HL-60 (cell line): Measurements from ENCODE around the gene FNDC5.

Experiments used
- DNase-seq, 2 experiments: peaks; one replicate each; pipeline ENCODE4 v3.0.0-alpha.2; 2010 to 2020; ENCODE audit warnings: low read depth in 1 of 2, low spot score in 1 of 2
- H3K27ac ChIP-seq: fragments of 250-450 bp; sonication (Bioruptor Pico); replicated peaks from 2 replicates; pipeline ENCODE4 v1.5.1; 2020; ENCODE audit warnings: mild to moderate bottlenecking, moderate library complexity
- H3K27me3 ChIP-seq: fragments of 250-450 bp; sonication (Bioruptor Pico); 2 replicates; pipeline ENCODE4 v1.5.1; 2021; ENCODE audit warnings: mild to moderate bottlenecking, moderate library complexity; ENCODE audit not compliant: insufficient read depth, poor library complexity, severe bottlenecking
- H3K4me3 ChIP-seq: replicated peaks from 2 replicates; pipeline ENCODE4 v1.5.1; 2011; ENCODE audit warnings: mild to moderate bottlenecking, control low read depth, low read length; ENCODE audit not compliant: insufficient read depth
- GABPA ChIP-seq: IDR thresholded peaks from 2 replicates; pipeline ENCODE4 v1.6.1; 2012; ENCODE audit warnings: low read depth
- POLR2AphosphoS5 ChIP-seq: IDR thresholded peaks from 2 replicates; pipeline ENCODE4 v1.6.1; 2012; ENCODE audit warnings: low read depth
- SPI1 ChIP-seq: IDR thresholded peaks from 2 replicates; pipeline ENCODE4 v1.6.1; 2012; ENCODE audit warnings: low read depth, mild to moderate bottlenecking, borderline replicate concordance
- TF ChIP-seq, protein P1 (sequence below): IDR thresholded peaks from 2 replicates; pipeline ENCODE4 v1.6.1; 2012; ENCODE audit warnings: low read depth; ENCODE audit not compliant: insufficient replicate concordance
- TF ChIP-seq, protein P2 (sequence below): IDR thresholded peaks from one replicate; pipeline ENCODE4 v1.5.1; 2011; ENCODE audit warnings: low read length, control low read depth, inconsistent platforms; ENCODE audit not compliant: insufficient read depth

FNDC5 gene

DNA sequence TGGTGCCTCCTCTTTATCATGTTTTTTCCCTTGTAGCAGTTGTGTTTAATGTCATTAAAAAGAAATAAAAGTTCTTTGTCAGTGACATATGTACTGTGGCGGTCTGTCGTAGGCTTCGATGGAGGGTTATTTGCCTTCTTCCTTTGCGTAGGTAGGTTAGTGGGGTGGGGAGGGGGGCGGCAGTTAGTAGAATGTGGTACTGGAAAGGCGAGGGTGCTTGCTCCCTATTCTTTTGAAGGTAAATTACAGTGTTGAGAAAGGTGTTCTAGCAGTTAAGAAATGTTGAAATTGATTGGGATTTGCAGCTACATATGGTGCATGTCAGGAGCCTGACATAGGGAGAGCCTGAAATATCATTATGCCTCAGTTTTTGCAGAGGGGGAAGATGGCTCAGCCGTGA, 11.9 kb downstream of the FNDC5 start:
- no peak overlapping the region for H3K4me3 ChIP-seq
- no peaks in the 10 kb centered on the region for H3K27me3 ChIP-seq
- no peak overlapping the region for H3K27ac ChIP-seq
- TF ChIP-seq POLR2AphosphoS5 (no peak), GABPA (no peak), SPI1 (no peak)
- TF ChIP-seq, protein P1, sequence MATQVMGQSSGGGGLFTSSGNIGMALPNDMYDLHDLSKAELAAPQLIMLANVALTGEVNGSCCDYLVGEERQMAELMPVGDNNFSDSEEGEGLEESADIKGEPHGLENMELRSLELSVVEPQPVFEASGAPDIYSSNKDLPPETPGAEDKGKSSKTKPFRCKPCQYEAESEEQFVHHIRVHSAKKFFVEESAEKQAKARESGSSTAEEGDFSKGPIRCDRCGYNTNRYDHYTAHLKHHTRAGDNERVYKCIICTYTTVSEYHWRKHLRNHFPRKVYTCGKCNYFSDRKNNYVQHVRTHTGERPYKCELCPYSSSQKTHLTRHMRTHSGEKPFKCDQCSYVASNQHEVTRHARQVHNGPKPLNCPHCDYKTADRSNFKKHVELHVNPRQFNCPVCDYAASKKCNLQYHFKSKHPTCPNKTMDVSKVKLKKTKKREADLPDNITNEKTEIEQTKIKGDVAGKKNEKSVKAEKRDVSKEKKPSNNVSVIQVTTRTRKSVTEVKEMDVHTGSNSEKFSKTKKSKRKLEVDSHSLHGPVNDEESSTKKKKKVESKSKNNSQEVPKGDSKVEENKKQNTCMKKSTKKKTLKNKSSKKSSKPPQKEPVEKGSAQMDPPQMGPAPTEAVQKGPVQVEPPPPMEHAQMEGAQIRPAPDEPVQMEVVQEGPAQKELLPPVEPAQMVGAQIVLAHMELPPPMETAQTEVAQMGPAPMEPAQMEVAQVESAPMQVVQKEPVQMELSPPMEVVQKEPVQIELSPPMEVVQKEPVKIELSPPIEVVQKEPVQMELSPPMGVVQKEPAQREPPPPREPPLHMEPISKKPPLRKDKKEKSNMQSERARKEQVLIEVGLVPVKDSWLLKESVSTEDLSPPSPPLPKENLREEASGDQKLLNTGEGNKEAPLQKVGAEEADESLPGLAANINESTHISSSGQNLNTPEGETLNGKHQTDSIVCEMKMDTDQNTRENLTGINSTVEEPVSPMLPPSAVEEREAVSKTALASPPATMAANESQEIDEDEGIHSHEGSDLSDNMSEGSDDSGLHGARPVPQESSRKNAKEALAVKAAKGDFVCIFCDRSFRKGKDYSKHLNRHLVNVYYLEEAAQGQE = no peak
- TF ChIP-seq, protein P2, sequence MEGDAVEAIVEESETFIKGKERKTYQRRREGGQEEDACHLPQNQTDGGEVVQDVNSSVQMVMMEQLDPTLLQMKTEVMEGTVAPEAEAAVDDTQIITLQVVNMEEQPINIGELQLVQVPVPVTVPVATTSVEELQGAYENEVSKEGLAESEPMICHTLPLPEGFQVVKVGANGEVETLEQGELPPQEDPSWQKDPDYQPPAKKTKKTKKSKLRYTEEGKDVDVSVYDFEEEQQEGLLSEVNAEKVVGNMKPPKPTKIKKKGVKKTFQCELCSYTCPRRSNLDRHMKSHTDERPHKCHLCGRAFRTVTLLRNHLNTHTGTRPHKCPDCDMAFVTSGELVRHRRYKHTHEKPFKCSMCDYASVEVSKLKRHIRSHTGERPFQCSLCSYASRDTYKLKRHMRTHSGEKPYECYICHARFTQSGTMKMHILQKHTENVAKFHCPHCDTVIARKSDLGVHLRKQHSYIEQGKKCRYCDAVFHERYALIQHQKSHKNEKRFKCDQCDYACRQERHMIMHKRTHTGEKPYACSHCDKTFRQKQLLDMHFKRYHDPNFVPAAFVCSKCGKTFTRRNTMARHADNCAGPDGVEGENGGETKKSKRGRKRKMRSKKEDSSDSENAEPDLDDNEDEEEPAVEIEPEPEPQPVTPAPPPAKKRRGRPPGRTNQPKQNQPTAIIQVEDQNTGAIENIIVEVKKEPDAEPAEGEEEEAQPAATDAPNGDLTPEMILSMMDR = no peak
- DNase-seq = no peak

DNA sequence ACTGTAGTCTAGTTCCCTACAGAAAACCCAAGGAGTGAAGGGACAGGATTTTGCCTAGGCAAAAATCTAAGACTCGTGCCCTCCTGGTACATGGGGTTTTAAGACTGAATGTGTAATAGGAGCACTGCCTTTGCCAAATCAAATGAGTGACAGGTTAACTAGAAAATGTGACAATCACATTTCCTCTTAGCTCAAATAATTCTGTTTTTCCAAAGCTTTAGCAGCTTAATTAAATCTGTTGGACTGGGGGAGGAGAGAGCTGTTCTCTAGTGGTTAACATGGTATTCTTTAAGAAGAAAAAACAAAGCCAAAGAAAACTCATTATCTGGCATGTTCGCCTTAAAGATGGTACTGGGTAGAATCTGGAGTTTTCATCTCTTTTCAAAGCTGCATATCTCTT, 12.6 kb downstream of the FNDC5 start:
- no peaks in the 10 kb centered on the region for H3K27me3 ChIP-seq
- no peak for DNase-seq
- no peak for TF ChIP-seq GABPA
- no peak for TF ChIP-seq SPI1
- TF ChIP-seq, protein P1 = no peak
- TF ChIP-seq, protein P2 = no peak
- no peak for TF ChIP-seq POLR2AphosphoS5
- H3K27ac ChIP-seq = no peak overlapping the region
- H3K4me3 ChIP-seq = no peak overlapping the region

DNA sequence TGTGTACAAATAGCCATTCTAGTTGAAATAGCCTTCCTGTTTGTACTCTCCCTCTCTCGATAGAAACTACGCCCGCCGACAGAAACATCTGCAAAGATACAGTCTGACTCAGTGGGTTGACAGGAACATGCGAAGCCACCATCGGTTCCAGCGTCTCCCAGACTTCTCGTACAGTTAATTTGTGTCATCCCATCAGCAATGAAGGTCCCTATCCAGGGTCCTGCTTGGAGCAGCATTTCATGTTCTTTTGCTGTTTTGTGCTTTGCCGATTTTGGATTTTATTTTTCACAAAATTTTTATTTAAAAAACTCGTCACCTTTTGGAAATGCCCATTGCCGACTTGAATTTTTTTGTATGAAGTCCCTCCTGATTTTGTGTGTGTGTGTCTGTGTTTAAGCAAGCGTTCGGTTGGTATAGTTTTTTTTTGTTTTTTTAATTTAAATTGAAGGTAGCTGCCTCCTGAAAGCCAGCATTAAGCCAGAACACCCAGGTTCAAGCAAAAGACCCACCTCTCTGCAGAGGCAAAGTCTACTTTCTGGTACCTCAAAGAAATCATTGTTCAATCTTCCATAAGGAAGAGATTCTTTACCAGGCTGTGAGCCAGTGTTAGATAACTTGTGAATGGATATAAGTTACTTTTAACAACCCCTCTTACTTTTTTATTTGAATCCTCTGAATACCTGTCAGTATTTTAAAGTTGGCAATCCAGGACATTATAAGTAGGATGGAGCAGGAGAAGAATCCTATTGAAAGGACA, 14.7 kb downstream of the FNDC5 start:
- no peak overlapping the region for H3K4me3 ChIP-seq
- TF ChIP-seq, protein P1 = peak; percentile 65
- TF ChIP-seq, protein P2 = no peak
- no peak for TF ChIP-seq GABPA
- no peak for DNase-seq
- no peak overlapping the region for H3K27ac ChIP-seq
- no peaks in the 10 kb centered on the region for H3K27me3 ChIP-seq
